ENCODE measurements around the gene C22orf39.

DNA sequence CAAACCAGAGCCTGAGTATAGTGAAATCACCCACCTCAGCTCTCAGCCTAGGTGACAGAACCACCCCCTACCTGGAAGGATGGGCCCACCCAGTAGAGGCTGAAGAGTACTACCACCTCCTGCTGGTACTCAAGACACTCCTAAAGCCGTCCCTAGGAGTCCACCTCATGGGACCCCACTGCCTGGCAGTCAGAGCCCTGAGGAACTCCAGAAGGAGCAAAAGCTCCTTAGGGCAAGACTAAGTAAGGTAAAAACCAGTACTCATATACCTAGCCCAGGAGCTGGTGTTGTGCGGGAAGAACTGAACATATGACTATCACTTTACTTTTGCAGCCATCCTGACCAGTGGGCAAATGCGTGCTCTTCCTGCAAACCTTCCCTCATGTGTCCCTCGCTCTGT, 52.2 kb downstream of the C22orf39 start:
- TF ChIP-seq POLR2A (IDR thresholded peaks at IDR 0.05) (no peak), EP300 (IDR thresholded peaks at IDR 0.05) (no peak)
- TF ChIP-seq, protein P1, sequence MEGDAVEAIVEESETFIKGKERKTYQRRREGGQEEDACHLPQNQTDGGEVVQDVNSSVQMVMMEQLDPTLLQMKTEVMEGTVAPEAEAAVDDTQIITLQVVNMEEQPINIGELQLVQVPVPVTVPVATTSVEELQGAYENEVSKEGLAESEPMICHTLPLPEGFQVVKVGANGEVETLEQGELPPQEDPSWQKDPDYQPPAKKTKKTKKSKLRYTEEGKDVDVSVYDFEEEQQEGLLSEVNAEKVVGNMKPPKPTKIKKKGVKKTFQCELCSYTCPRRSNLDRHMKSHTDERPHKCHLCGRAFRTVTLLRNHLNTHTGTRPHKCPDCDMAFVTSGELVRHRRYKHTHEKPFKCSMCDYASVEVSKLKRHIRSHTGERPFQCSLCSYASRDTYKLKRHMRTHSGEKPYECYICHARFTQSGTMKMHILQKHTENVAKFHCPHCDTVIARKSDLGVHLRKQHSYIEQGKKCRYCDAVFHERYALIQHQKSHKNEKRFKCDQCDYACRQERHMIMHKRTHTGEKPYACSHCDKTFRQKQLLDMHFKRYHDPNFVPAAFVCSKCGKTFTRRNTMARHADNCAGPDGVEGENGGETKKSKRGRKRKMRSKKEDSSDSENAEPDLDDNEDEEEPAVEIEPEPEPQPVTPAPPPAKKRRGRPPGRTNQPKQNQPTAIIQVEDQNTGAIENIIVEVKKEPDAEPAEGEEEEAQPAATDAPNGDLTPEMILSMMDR (IDR thresholded peaks at IDR 0.05) = no peak

Measured in ovary (tissue), 3 donors.